GM04503 (cell line): ENCODE measurements around the gene KCTD6.
A peak's percentile ranks its signal among the peaks of the same experiment; 100 is the strongest.
"Not testable (repeated sequence)": the region's sequence is repeated elsewhere in the genome, so short reads cannot be mapped to it uniquely, and the experiment has no call there.

ENCODE experiments used
- DNase-seq: peaks from one replicate; pipeline ENCODE4 v3.0.0-alpha.2; 2012; ENCODE audit warnings: low read depth

The KCTD6 gene

GRCh38 chr3:58524326-58524888, 32.5 kb downstream of the KCTD6 start:
- DNase-seq: no peak

GRCh38 chr3:58526515-58526957, 34.6 kb downstream of the KCTD6 start:
- peak; percentile 76 for DNase-seq

- not testable (repeated sequence) for DNase-seq
These were observed 35.5 kb downstream of the KCTD6 start for GRCh38 chr3:58527440-58527839.

DNA sequence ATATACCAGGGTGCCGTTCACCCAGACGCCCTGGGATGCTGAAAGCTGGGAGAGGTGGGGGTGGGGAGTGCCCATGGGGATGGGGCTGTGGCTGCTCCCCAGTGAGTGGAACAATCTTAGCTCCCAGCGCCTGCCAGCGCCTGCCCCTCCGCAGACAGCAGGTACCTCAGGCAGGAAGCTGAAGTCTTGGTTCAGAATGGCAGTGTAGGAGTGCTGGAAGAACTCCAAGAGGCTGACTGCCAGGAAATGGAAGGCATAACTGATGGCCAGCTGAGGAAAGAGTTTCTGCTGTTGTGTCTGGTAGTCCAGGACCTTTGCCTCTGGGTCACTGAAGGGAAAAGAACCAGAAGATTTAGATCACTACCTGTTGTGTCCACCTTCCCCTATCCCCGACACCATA, 36.7 kb downstream of the KCTD6 start:
- no peak for DNase-seq

- no peak for DNase-seq
These were observed 37.8 kb downstream of the KCTD6 start for GRCh38 chr3:58529516-58530353.

- no peak for DNase-seq
These were observed 38.5 kb downstream of the KCTD6 start for GRCh38 chr3:58530354-58530865.

DNA sequence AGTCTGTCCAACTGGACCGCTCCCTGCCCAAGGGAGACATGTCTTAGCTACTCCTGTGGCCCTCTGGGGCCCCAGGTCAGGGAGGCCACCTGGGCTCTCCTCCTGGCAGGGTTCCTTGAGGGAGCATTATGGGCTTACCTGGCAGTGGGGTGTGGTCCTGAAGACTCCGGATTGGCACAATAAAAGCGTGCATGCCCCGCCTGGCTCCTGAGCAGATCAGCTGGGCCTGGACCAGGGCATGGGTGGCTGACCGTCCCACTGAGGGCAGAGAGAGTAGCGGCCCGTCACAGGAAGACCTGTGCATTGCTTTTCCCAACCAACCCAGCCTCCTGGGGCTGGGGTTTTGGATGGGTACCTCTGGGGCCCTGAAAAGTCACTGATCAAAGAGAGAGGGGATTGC, 39.7 kb downstream of the KCTD6 start:
- no peak for DNase-seq

- no peak for DNase-seq
These were observed 40.1 kb downstream of the KCTD6 start for GRCh38 chr3:58531956-58532355.

GRCh38 chr3:58532794-58533220, 40.9 kb downstream of the KCTD6 start:
- no peak for DNase-seq

- no peak for DNase-seq
These were observed 42.9 kb downstream of the KCTD6 start for GRCh38 chr3:58534592-58535494.

- no peak for DNase-seq
These were observed 43.9 kb downstream of the KCTD6 start for GRCh38 chr3:58535531-58536500.

- no peak for DNase-seq
These were observed 44.9 kb downstream of the KCTD6 start, which contains the start of gene ACOX2 for GRCh38 chr3:58536501-58537411. Gene ACOX2 (minus strand): TSS chr3:58537190. CDS start chr3:58535106, 2,084 bp downstream.

DNA sequence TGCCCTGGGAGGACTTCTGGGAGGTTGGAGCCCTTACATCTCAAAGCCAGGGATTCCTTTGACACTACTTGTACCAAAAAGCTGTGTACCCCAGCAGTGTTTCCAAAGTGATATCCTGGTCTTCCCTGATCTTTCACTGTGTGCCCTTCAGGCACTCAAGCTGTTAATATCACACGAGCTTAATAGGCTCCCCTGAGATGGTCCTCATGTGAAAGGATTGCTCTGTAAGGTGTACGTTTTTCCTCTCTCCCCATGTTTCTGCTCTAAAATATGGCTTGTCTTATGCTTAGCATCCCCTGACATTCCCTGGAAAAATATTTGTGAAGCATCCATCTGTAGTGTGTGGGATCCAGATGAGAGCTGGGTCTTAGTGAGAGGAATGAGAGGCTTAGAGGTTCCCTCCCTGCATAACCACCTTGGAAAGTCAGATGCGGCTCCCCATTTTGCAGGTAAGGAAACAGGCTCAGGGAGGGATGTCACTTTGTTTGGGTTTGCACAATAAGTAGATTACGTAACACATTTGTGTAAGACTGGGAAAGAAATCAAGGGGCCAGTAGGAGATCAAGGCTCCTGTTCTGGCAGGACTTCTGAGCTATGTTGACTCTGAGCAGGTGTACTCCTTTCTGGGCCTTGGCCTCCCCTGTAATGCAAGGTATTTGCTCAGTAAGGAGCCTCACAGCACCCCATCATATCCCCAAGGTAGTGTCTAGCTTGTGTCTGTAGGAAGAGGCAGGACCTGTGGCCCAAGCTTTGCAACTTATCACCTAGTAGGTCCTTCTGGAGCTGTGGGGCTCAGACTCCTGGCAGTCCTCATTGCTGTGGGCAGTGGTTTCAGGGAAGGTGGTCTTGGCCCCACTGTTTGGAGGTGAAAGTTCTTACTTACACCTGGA, 45.8 kb downstream of the KCTD6 start:
- no peak for DNase-seq

DNA sequence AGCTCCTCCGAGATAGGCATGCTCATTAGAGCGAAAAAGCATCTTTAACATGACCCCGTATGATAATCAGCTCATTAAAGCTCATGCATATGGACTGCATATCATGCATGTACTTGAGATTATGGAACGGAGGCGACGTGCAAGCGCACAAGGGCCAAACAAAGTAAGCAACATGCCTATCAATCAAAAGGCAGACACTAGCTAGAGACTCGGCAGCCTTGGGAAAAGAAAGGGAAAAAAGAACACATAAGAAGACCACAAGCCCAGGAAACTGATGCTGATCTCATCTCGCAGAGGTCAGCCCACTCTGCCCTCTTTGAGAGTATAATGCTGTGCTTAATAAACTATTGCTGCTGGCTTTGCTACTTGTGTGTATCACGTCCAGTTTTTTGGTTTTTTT, 47.7 kb downstream of the KCTD6 start:
- no peak for DNase-seq

GRCh38 chr3:58540176-58540858, 48.4 kb downstream of the KCTD6 start:
- no peak for DNase-seq

DNA sequence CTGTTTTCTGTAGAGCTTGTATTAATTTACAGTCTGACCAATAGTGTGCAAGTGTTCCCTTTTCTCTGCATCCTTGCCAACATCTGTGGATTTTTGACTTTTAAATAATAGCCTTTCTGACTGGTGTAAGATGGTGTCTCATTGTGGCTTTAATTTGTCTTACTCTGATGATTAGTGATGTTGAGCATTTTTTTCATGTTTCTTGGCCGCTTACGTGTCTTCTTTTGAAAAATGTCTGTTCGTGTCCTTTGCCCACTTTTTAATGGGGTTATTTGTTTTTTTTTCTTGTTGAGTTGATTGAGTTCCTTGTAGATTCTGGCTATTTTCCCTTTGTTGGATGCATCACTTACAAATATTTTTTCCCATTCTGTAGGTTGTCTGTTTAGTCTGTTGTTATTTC, 52.6 kb downstream of the KCTD6 start:
- peak; percentile 79 for DNase-seq

GRCh38 chr3:58551636-58552180, 59.8 kb downstream of the KCTD6 start:
- no peak for DNase-seq
